Measurements from ENCODE around the gene CCDC169. TPM values are rescaled to one million over a fixed set of nuclear protein-coding genes. Genes with fewer than 3 reads are reported as not detected.

Gene CCDC169
- total and polyA plus RNA-seq, 4 donors: 2.1 TPM; not detected in 3

DNA sequence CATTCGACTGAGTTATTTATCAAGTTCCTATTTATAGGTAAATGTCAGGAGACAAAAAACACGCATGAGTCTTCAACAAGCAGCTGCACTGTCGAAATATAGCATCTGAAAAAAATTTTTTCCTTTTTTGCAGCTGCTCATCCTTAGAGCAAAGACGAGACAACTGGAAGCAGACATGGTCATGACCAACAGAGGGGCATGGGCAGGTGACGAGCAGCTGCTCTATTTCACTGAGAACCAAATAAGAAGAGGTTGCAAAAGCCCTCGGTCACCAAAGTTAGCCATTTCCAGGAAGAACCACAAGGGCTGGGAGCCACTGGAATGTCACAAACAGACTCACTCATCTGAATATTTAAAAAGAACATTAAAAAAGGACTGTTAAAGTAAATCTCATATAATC, 105.4 kb downstream of the CCDC169 start (continued):
- TF ChIP-seq, protein P1, sequence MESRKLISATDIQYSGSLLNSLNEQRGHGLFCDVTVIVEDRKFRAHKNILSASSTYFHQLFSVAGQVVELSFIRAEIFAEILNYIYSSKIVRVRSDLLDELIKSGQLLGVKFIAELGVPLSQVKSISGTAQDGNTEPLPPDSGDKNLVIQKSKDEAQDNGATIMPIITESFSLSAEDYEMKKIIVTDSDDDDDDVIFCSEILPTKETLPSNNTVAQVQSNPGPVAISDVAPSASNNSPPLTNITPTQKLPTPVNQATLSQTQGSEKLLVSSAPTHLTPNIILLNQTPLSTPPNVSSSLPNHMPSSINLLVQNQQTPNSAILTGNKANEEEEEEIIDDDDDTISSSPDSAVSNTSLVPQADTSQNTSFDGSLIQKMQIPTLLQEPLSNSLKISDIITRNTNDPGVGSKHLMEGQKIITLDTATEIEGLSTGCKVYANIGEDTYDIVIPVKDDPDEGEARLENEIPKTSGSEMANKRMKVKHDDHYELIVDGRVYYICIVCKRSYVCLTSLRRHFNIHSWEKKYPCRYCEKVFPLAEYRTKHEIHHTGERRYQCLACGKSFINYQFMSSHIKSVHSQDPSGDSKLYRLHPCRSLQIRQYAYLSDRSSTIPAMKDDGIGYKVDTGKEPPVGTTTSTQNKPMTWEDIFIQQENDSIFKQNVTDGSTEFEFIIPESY (IDR thresholded peaks at IDR 0.05): no peak
- TF ChIP-seq, protein P2, sequence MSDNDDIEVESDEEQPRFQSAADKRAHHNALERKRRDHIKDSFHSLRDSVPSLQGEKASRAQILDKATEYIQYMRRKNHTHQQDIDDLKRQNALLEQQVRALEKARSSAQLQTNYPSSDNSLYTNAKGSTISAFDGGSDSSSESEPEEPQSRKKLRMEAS (IDR thresholded peaks at IDR 0.05): no peak
- no peak for TF ChIP-seq HNF4G (IDR thresholded peaks at IDR 0.05)
- no peak for TF ChIP-seq HNF4A (conservative IDR thresholded peaks at IDR 0.05)
- no peak for TF ChIP-seq SP1 (IDR thresholded peaks at IDR 0.05)
- no peak for TF ChIP-seq YY1 (IDR thresholded peaks at IDR 0.05)
- no peak for TF ChIP-seq JUND (IDR thresholded peaks at IDR 0.05)

DNA sequence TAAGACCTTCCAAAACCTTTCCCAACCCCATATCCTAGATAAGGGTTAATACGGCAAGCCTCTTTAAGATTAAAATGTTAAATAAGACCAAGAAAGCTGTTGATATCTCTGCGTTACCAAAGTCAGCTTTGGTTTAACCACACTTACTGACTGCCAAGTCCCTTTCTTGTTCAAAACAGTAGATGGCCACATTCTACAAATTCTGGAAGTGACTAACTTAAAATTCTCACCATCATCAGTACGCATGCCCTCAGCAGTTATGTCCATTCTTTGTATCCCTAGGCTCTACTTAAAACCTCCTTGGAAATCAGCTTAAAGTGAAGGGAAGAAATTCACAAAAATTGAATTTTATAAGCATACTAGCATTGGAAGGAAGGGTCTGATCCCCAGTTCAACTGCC, 106.8 kb downstream of the CCDC169 start:
- 76% methylated on average over 3 of the region's 3 CpGs for WGBS
- Histone ChIP-seq H3K27me3 (ENCODE audit: control insufficient read depth in 4 of 4, insufficient read depth in 4 of 4, low read length in 3 of 4) (no peaks in the 10 kb centered on the region), H3K9ac (ENCODE audit: low read depth in 1 of 2, low read length in 2 of 2) (no peak overlapping the region)

DNA sequence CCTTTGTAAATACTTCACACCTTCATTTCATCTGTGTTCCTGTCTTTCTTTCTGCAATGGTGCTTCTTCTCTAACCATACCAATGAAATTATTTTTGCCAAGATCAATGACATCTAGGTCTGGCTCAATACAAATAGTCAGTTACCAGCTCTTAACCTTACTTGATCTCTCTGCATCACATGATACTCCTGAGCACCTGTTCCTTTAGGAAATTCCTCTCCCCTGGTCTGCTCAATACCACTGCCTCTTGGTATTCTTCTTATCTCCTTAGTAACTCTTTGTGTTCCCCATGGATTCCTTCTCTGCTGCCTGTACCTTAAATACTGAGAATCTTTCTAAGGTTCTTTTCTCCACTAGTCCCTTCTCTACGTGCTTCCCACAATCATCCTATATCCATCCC, 109.2 kb downstream of the CCDC169 start:
- no peak for TF ChIP-seq FOXA1 (IDR thresholded peaks at IDR 0.05)
- no peak for TF ChIP-seq GABPA (IDR thresholded peaks at IDR 0.05 in 1 of 2, conservative IDR thresholded peaks at IDR 0.05 in 1 of 2)
- TF ChIP-seq NR2F2 (IDR thresholded peaks at IDR 0.05): no peak
- TF ChIP-seq FOXA2 (IDR thresholded peaks at IDR 0.05): no peak
- TF ChIP-seq TAF1 (conservative IDR thresholded peaks at IDR 0.05): no peak
- TF ChIP-seq JUND (IDR thresholded peaks at IDR 0.05): no peak
- no peak for TF ChIP-seq RAD21 (IDR thresholded peaks at IDR 0.05)
- TF ChIP-seq, protein P3, sequence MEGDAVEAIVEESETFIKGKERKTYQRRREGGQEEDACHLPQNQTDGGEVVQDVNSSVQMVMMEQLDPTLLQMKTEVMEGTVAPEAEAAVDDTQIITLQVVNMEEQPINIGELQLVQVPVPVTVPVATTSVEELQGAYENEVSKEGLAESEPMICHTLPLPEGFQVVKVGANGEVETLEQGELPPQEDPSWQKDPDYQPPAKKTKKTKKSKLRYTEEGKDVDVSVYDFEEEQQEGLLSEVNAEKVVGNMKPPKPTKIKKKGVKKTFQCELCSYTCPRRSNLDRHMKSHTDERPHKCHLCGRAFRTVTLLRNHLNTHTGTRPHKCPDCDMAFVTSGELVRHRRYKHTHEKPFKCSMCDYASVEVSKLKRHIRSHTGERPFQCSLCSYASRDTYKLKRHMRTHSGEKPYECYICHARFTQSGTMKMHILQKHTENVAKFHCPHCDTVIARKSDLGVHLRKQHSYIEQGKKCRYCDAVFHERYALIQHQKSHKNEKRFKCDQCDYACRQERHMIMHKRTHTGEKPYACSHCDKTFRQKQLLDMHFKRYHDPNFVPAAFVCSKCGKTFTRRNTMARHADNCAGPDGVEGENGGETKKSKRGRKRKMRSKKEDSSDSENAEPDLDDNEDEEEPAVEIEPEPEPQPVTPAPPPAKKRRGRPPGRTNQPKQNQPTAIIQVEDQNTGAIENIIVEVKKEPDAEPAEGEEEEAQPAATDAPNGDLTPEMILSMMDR (IDR thresholded peaks at IDR 0.05; ENCODE audit: low read depth, low read length, missing input control): no peak
- TF ChIP-seq, protein P4, sequence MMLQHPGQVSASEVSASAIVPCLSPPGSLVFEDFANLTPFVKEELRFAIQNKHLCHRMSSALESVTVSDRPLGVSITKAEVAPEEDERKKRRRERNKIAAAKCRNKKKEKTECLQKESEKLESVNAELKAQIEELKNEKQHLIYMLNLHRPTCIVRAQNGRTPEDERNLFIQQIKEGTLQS (IDR thresholded peaks at IDR 0.05): no peak
- TF ChIP-seq RXRA (IDR thresholded peaks at IDR 0.05): no peak
- TF ChIP-seq, protein P1 (IDR thresholded peaks at IDR 0.05): no peak
- TF ChIP-seq SP1 (IDR thresholded peaks at IDR 0.05): no peak
- no peak for TF ChIP-seq HNF4A (conservative IDR thresholded peaks at IDR 0.05)
- TF ChIP-seq HNF4G (IDR thresholded peaks at IDR 0.05): no peak
- TF ChIP-seq, protein P2 (IDR thresholded peaks at IDR 0.05): no peak
- TF ChIP-seq YY1 (IDR thresholded peaks at IDR 0.05): no peak
- TF ChIP-seq EGR1 (IDR thresholded peaks at IDR 0.05; ENCODE audit: low read depth in 2 of 2): no peak
- WGBS: 72% methylated on average over 1 of the region's 1 CpG

More for the DNA sequence above, 106.8 kb downstream of the CCDC169 start:
- no peaks in the 10 kb centered on the region for H3K36me3 ChIP-seq (ENCODE audit: control insufficient read depth in 4 of 4, insufficient read depth in 3 of 4, low read depth in 1 of 4, low read length in 3 of 4)
- H3K27ac ChIP-seq (ENCODE audit: low read depth in 1 of 2, low read length in 2 of 2): no peak overlapping the region
- no peaks in the 10 kb centered on the region for H3K4me1 ChIP-seq (ENCODE audit: control insufficient read depth in 4 of 4, insufficient read depth in 4 of 4, low read length in 3 of 4)
- peaks cover 0 to 2% (median 0%) of the 10 kb centered on the region in 4 donors for H3K9me3 ChIP-seq (ENCODE audit: control insufficient read depth in 4 of 4, low read length in 3 of 4)
- no peak for TF ChIP-seq YY1 (IDR thresholded peaks at IDR 0.05)
- TF ChIP-seq, protein P2 (IDR thresholded peaks at IDR 0.05): no peak
- TF ChIP-seq NR2F2 (IDR thresholded peaks at IDR 0.05): no peak
- TF ChIP-seq RAD21 (IDR thresholded peaks at IDR 0.05): no peak
- no peak for DNase-seq (ENCODE audit: low spot score)
- no peak overlapping the region for H3K4me3 ChIP-seq (ENCODE audit: low read depth in 1 of 3, low read length in 3 of 3)

More for the DNA sequence above, 109.2 kb downstream of the CCDC169 start:
- Histone ChIP-seq H3K4me3 (ENCODE audit: low read depth in 1 of 3, low read length in 3 of 3) (no peak overlapping the region), H3K9ac (ENCODE audit: low read depth in 1 of 2, low read length in 2 of 2) (no peak overlapping the region), H3K27ac (ENCODE audit: low read depth in 1 of 2, low read length in 2 of 2) (no peak overlapping the region), H3K27me3 (ENCODE audit: control insufficient read depth in 4 of 4, insufficient read depth in 4 of 4, low read length in 3 of 4) (no peaks in the 10 kb centered on the region), H3K9me3 (ENCODE audit: control insufficient read depth in 4 of 4, low read length in 3 of 4) (peaks cover 0 to 2% (median 0%) of the 10 kb centered on the region in 4 donors), H3K36me3 (ENCODE audit: control insufficient read depth in 4 of 4, insufficient read depth in 3 of 4, low read depth in 1 of 4, low read length in 3 of 4) (no peaks in the 10 kb centered on the region), H3K4me1 (ENCODE audit: control insufficient read depth in 4 of 4, insufficient read depth in 4 of 4, low read length in 3 of 4) (no peaks in the 10 kb centered on the region)
- no peak for DNase-seq (ENCODE audit: low spot score)

Data from liver (tissue), 9 donors.